GM21423 (cell line): Measurements from ENCODE around the gene EXOC4.

Experiments
- ATAC-seq: cut with Tn5 transposase; IDR thresholded peaks from one replicate; pipeline ENCODE4 v1.9.1; 2021; ENCODE audit warnings: mild to moderate bottlenecking, moderate library complexity; ENCODE audit not compliant: unreplicated experiment

Gene EXOC4

GRCh38 chr7:133815611-133816210 is 562.8 kb downstream of the EXOC4 start:
- ATAC-seq, result no peak

GRCh38 chr7:133819695-133820094 is 566.8 kb downstream of the EXOC4 start:
- ATAC-seq, result no peak

- ATAC-seq, result no peak
These were observed 567.7 kb downstream of the EXOC4 start for GRCh38 chr7:133820584-133820983.

- no peak for ATAC-seq
These were observed 568.3 kb downstream of the EXOC4 start for GRCh38 chr7:133821171-133821570.

- no peak for ATAC-seq
These were observed 569.2 kb downstream of the EXOC4 start for GRCh38 chr7:133822001-133822641.

- ATAC-seq, result no peak
These were observed 570.1 kb downstream of the EXOC4 start for GRCh38 chr7:133822868-133823552.

- no peak for ATAC-seq
These were observed 571.3 kb downstream of the EXOC4 start for GRCh38 chr7:133824132-133824531.

- ATAC-seq, result peak; percentile 73
These were observed 575.1 kb downstream of the EXOC4 start for GRCh38 chr7:133827707-133828623.

- ATAC-seq, result no peak
These were observed 576.0 kb downstream of the EXOC4 start for GRCh38 chr7:133828906-133829305.

GRCh38 chr7:133829336-133829897 is 576.5 kb downstream of the EXOC4 start:
- no peak for ATAC-seq

- ATAC-seq, result no peak
These were observed 577.2 kb downstream of the EXOC4 start for GRCh38 chr7:133830081-133830480.

- no peak for ATAC-seq
These were observed 583.8 kb downstream of the EXOC4 start for GRCh38 chr7:133836666-133837065.

GRCh38 chr7:133837224-133837623 is 584.3 kb downstream of the EXOC4 start:
- ATAC-seq, result no peak

- ATAC-seq, result no peak
These were observed 586.2 kb downstream of the EXOC4 start for GRCh38 chr7:133839121-133839520.

GRCh38 chr7:133843341-133843740 is 590.5 kb downstream of the EXOC4 start:
- ATAC-seq, result no peak

GRCh38 chr7:133845005-133845404 is 592.1 kb downstream of the EXOC4 start:
- ATAC-seq, result no peak

- ATAC-seq, result no peak
These were observed 593.5 kb downstream of the EXOC4 start for GRCh38 chr7:133846203-133846945.

GRCh38 chr7:133850497-133851280 is 597.8 kb downstream of the EXOC4 start:
- ATAC-seq, result no peak

GRCh38 chr7:133851411-133851810 is 598.5 kb downstream of the EXOC4 start:
- no peak for ATAC-seq
